ENCODE measurements around the gene COPS3.
A peak's percentile ranks its signal among the peaks of the same experiment; 100 is the strongest.

COPS3 gene

GRCh38 chr17:17206913-17207335 lies 74.1 kb downstream of the COPS3 start:
- no peak for DNase-seq (ENCODE audit: insufficient read length)
- no peak for FAIRE-seq
- TF ChIP-seq POLR2A (IDR thresholded peaks at IDR 0.05; ENCODE audit: low read depth, low read length), result no peak
- TF ChIP-seq TAF1 (IDR thresholded peaks at IDR 0.05; ENCODE audit: borderline replicate concordance, low read depth, low read length), result no peak
- no peak for TF ChIP-seq POLR2AphosphoS5 (IDR thresholded peaks at IDR 0.05; ENCODE audit: low read depth, low read length)

- FAIRE-seq, result peak; percentile 100
- peak; percentile 43; the same call in 1 of the 2 replicates for TF ChIP-seq TAF1 (IDR thresholded peaks at IDR 0.05; ENCODE audit: borderline replicate concordance, low read depth, low read length)
- 0 out of 2 replicates have a peak, but pooled peaks have one; percentile 50 for TF ChIP-seq POLR2AphosphoS5 (IDR thresholded peaks at IDR 0.05; ENCODE audit: low read depth, low read length)
- peak; percentile 73; the same call in 1 of the 2 replicates for TF ChIP-seq POLR2A (IDR thresholded peaks at IDR 0.05; ENCODE audit: low read depth, low read length)
- DNase-seq (ENCODE audit: insufficient read length), result peak; percentile 91
These were observed 74.7 kb downstream of the COPS3 start, which contains the start of gene PLD6 for GRCh38 chr17:17206124-17206912. Gene PLD6, minus strand, starts transcription at chr17:17206333. Its CDS starts 47 bp downstream, at chr17:17206286.

DNA sequence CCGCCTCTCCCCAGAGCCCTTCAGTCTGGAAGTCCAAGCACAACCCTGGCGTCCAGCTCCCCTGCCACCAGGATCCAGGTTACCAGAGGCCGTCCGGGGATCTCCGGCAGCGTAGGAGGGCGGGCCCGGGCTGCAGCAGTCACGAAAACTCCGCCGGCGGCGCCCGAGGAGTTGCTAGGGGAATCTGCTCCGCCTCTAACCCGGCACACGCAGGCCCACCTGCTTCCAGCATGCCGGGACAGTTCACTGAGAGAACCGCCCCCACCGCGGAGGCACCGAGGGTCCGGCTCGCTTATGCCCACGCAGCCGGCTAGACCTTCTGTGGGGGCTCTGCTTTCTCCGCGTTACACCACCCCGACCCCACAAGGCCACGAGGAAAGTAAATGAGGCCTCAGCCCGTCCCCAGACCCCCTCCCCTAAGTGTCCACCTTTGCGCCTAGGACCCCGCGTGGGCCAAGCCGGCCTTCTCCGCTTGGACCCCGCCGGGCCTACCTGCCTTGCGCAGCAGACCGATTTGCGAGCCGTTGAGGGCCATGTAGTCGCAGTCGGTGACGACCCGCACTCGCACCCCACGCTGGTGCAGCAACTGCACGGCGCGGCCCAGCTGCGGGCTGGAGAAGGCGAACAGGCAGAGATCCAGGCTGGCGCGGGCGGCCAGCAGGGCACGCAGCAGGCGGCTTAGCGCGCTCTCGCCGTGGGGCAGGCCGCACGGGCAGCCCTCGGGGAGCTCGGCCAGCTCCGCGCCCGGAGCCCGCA lies 75.5 kb downstream of the COPS3 start:
- peak; percentile 1 for TF ChIP-seq POLR2AphosphoS5 (IDR thresholded peaks at IDR 0.05; ENCODE audit: low read depth, low read length)
- no peak for TF ChIP-seq POLR2A (IDR thresholded peaks at IDR 0.05; ENCODE audit: low read depth, low read length)
- TF ChIP-seq TAF1 (IDR thresholded peaks at IDR 0.05; ENCODE audit: borderline replicate concordance, low read depth, low read length), result no peak
- DNase-seq (ENCODE audit: insufficient read length) (peak; percentile 87), FAIRE-seq (peak; percentile 80)

DNA sequence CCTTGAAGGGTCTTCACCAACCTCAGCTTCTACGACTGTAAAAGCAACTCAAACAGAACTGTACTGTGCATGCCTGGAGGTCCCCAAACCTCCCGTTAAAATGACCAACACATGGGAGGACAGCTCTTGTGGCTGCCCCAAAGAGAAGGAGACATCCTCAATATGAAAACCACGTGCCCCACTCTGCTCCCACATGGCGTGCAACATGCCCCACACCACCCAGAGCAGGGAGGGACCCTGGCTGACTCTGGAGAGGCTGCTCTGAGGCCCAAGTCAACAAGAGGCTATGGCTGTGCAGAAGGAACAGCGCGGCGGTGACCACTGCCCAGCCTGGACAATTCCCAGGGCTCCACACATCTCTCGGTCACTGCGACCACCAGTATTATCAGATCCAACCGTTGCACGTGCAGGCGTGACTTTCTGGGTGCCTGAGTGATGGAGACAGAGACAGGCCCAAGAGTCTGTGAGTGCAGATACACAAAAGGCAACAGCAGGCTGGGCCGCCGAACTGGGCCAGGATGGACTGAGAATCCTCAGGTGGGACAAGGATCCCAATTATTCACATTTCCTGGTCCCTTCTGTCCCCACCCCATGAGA lies 76.3 kb downstream of the COPS3 start:
- DNase-seq (ENCODE audit: insufficient read length), result no peak
- peak; percentile 33 for FAIRE-seq
- TF ChIP-seq POLR2AphosphoS5 (IDR thresholded peaks at IDR 0.05; ENCODE audit: low read depth, low read length) (no peak), TAF1 (IDR thresholded peaks at IDR 0.05; ENCODE audit: borderline replicate concordance, low read depth, low read length) (no peak), POLR2A (IDR thresholded peaks at IDR 0.05; ENCODE audit: low read depth, low read length) (no peak)

- TF ChIP-seq POLR2AphosphoS5 (IDR thresholded peaks at IDR 0.05; ENCODE audit: low read depth, low read length), result no peak
- no peak for TF ChIP-seq POLR2A (IDR thresholded peaks at IDR 0.05; ENCODE audit: low read depth, low read length)
- no peak for TF ChIP-seq TAF1 (IDR thresholded peaks at IDR 0.05; ENCODE audit: borderline replicate concordance, low read depth, low read length)
- no peak for DNase-seq (ENCODE audit: insufficient read length)
- FAIRE-seq, result no peak
These were observed 76.9 kb downstream of the COPS3 start for GRCh38 chr17:17204041-17204591.

GRCh38 chr17:17203173-17203730 lies 77.8 kb downstream of the COPS3 start:
- DNase-seq (ENCODE audit: insufficient read length) (no peak), FAIRE-seq (no peak)
- TF ChIP-seq TAF1 (IDR thresholded peaks at IDR 0.05; ENCODE audit: borderline replicate concordance, low read depth, low read length), result no peak
- no peak for TF ChIP-seq POLR2AphosphoS5 (IDR thresholded peaks at IDR 0.05; ENCODE audit: low read depth, low read length)
- no peak for TF ChIP-seq POLR2A (IDR thresholded peaks at IDR 0.05; ENCODE audit: low read depth, low read length)

DNA sequence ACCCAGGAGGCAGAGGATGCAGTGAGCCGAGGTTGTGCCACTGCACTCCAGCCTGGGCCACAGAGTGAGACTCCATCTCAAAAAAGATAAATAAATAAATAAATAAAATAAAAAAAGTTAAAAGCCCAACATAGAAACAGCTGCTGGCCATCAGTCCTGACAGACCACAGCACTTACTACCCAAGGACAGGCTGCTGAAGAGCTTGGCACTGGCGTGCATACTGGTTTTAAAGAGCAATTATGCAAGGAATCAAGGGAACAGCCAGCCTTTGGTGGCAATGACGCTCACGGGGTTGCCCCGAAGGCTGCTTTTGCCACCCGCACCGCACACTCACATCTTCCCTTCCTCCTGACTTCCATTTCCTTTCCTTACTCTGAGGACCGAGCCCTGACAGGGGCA lies 79.1 kb downstream of the COPS3 start:
- FAIRE-seq, result no peak
- no peak for DNase-seq (ENCODE audit: insufficient read length)
- no peak for TF ChIP-seq TAF1 (IDR thresholded peaks at IDR 0.05; ENCODE audit: borderline replicate concordance, low read depth, low read length)
- no peak for TF ChIP-seq POLR2AphosphoS5 (IDR thresholded peaks at IDR 0.05; ENCODE audit: low read depth, low read length)
- no peak for TF ChIP-seq POLR2A (IDR thresholded peaks at IDR 0.05; ENCODE audit: low read depth, low read length)

GRCh38 chr17:17201271-17201670 lies 79.8 kb downstream of the COPS3 start:
- DNase-seq (ENCODE audit: insufficient read length), result no peak
- FAIRE-seq, result no peak
- TF ChIP-seq TAF1 (IDR thresholded peaks at IDR 0.05; ENCODE audit: borderline replicate concordance, low read depth, low read length) (no peak), POLR2AphosphoS5 (IDR thresholded peaks at IDR 0.05; ENCODE audit: low read depth, low read length) (no peak), POLR2A (IDR thresholded peaks at IDR 0.05; ENCODE audit: low read depth, low read length) (no peak)

DNA sequence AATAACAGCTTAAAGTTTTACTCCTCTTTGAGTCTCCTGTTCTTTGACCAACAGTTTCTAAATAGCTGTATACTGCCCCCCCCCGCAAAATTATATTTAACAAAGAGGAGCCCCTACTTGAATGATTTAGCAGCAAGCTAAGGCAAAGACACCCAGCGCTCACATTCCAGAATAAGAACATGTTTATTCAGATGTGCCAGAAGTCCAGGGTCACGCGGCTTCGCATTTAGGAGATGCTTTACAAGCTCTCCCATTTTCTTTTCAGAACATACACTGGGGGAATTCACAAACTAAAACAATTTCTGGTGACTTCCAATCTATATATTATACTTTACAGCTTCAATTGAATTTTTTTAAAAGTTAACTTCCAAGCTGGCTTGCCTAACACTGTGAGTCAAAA lies 80.2 kb downstream of the COPS3 start:
- no peak for DNase-seq (ENCODE audit: insufficient read length)
- no peak for FAIRE-seq
- no peak for TF ChIP-seq POLR2A (IDR thresholded peaks at IDR 0.05; ENCODE audit: low read depth, low read length)

DNA sequence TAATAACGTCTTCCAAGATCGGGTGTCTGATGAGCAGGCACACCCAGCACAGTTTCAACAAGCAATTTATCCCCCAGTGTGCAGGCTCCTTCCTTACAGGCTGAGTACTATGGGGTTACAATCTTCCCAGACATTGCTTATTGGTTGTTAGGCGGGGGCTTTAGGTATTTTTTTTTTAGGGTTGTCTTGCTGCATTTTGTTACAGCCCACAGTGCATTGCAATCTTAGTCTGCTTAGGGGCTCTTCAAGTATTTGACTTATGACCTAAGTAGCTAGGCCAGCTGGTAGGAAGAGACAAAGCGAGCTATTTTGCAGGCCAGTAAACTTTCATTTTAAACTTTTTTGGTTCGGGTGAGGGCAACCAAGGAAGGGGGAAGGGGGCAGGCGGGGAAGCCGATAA lies 80.7 kb downstream of the COPS3 start:
- DNase-seq (ENCODE audit: insufficient read length), result no peak
- FAIRE-seq, result no peak
- TF ChIP-seq POLR2AphosphoS5 (IDR thresholded peaks at IDR 0.05; ENCODE audit: low read depth, low read length) (no peak), POLR2A (IDR thresholded peaks at IDR 0.05; ENCODE audit: low read depth, low read length) (no peak), TAF1 (IDR thresholded peaks at IDR 0.05; ENCODE audit: borderline replicate concordance, low read depth, low read length) (no peak)

- DNase-seq (ENCODE audit: insufficient read length), result no peak
- no peak for FAIRE-seq
- TF ChIP-seq TAF1 (IDR thresholded peaks at IDR 0.05; ENCODE audit: borderline replicate concordance, low read depth, low read length) (no peak), POLR2A (IDR thresholded peaks at IDR 0.05; ENCODE audit: low read depth, low read length) (no peak), POLR2AphosphoS5 (IDR thresholded peaks at IDR 0.05; ENCODE audit: low read depth, low read length) (no peak)
These were observed 82.8 kb downstream of the COPS3 start for GRCh38 chr17:17198281-17198680.
